Measurements from ENCODE around the gene AIFM2. TPM values are rescaled to one million over a fixed set of nuclear protein-coding genes. Genes with fewer than 3 reads are reported as not detected.

Gene AIFM2
- total RNA-seq, 4 donors from 2014 or later = 13.3 to 34.2 (median 19.4) TPM

- TF ChIP-seq EP300 (IDR thresholded peaks at IDR 0.05) (no peak), POLR2A (IDR thresholded peaks at IDR 0.05) (no peak), CTCF (IDR thresholded peaks at IDR 0.05) (no peak)
- 93 to 100% methylated on average over 2 of the region's 2 CpGs for WGBS, 2 donors
These were observed 65.0 kb downstream of the AIFM2 start for GRCh38 chr10:70067586-70067985.

GRCh38 chr10:70066190-70066589 lies 66.4 kb downstream of the AIFM2 start:
- Histone ChIP-seq H3K27me3 (no peaks in the 10 kb centered on the region), H3K4me1 (no peaks in the 10 kb centered on the region), H3K4me3 (no peak overlapping the region), H3K36me3 (no peaks in the 10 kb centered on the region), H3K9me3 (no peaks in the 10 kb centered on the region), H3K27ac (no peak overlapping the region)
- 77 to 78% methylated on average over 3 of the region's 3 CpGs for WGBS, 2 donors
- TF ChIP-seq EP300 (IDR thresholded peaks at IDR 0.05) = no peak
- TF ChIP-seq POLR2A (IDR thresholded peaks at IDR 0.05) = no peak
- no peak for TF ChIP-seq CTCF (IDR thresholded peaks at IDR 0.05)
- DNase-seq (ENCODE audit: low spot score in 2 of 2) = no peak

More at GRCh38 chr10:70067586-70067985, 65.0 kb downstream of the AIFM2 start:
- no peaks in the 10 kb centered on the region for H3K4me1 ChIP-seq
- no peaks in the 10 kb centered on the region for H3K36me3 ChIP-seq
- no peaks in the 10 kb centered on the region for H3K9me3 ChIP-seq
- DNase-seq (ENCODE audit: low spot score in 2 of 2) = no peak
- H3K27me3 ChIP-seq = no peaks in the 10 kb centered on the region
- H3K4me3 ChIP-seq = no peak overlapping the region
- no peak overlapping the region for H3K27ac ChIP-seq

GRCh38 chr10:70064486-70064885 lies 68.1 kb downstream of the AIFM2 start:
- Histone ChIP-seq H3K36me3 (no peaks in the 10 kb centered on the region), H3K27ac (no peak overlapping the region), H3K4me3 (no peak overlapping the region), H3K27me3 (no peaks in the 10 kb centered on the region), H3K9me3 (no peaks in the 10 kb centered on the region), H3K4me1 (no peaks in the 10 kb centered on the region)
- TF ChIP-seq POLR2A (IDR thresholded peaks at IDR 0.05) = no peak
- no peak for TF ChIP-seq CTCF (IDR thresholded peaks at IDR 0.05)
- no peak for TF ChIP-seq EP300 (IDR thresholded peaks at IDR 0.05)
- no peak for DNase-seq (ENCODE audit: low spot score in 2 of 2)
- WGBS, 2 donors = 76 to 86% methylated on average over 4 of the region's 4 CpGs

GRCh38 chr10:70063418-70064098 lies 69.1 kb downstream of the AIFM2 start:
- H3K27ac ChIP-seq = no peak overlapping the region
- no peaks in the 10 kb centered on the region for H3K9me3 ChIP-seq
- H3K4me1 ChIP-seq = no peaks in the 10 kb centered on the region
- H3K4me3 ChIP-seq = no peak overlapping the region
- H3K27me3 ChIP-seq = no peaks in the 10 kb centered on the region
- no peak for DNase-seq (ENCODE audit: low spot score in 2 of 2)
- no peaks in the 10 kb centered on the region for H3K36me3 ChIP-seq
- TF ChIP-seq EP300 (IDR thresholded peaks at IDR 0.05) (no peak), CTCF (IDR thresholded peaks at IDR 0.05) (no peak), POLR2A (IDR thresholded peaks at IDR 0.05) (no peak)
- 81 to 88% methylated on average over 10 of the region's 10 CpGs for WGBS, 2 donors

Other genes with a start within 250 kb of the AIFM2 start
- gene MACROH2A2, start 80.0 kb downstream of the AIFM2 start, total RNA-seq = 10 to 100 TPM in 1 of 4 donors, 1 to 10 TPM in 3; 4.6 to 11.1 (median 8.9) TPM
- gene TYSND1, start 13.9 kb upstream of the AIFM2 start, total RNA-seq = 10 to 100 TPM; 15.3 to 26.1 (median 19.1) TPM
- 10 to 100 TPM; 68.8 to 83.3 (median 79.7) TPM for gene SAR1A, start 37.7 kb upstream of the AIFM2 start, total RNA-seq
- 100 to 1,000 TPM; 147 to 169 (median 150) TPM for gene PPA1, start 100.6 kb upstream of the AIFM2 start, total RNA-seq
- gene NPFFR1, start 151.2 kb upstream of the AIFM2 start, total RNA-seq = 1 to 10 TPM; 1.8 to 5.7 (median 4.4) TPM
- gene LRRC20, start 249.8 kb upstream of the AIFM2 start, total RNA-seq = 10 to 100 TPM in 1 of 4 donors, 1 to 10 TPM in 3; 4.4 to 11.1 (median 8.6) TPM